Activated CD4-positive, alpha-beta T cell treated with anti-CD3 and anti-CD28 coated beads, Interleukin-2, Interleukin-6, amounts not matched to agents 100 ng/mL and 50 ng/mL, durations not matched to agents 16 hours and 8 hours (primary cell): Measurements from ENCODE around the gene ANTKMT.
"Not testable (repeated sequence)": the region's sequence is repeated elsewhere in the genome, so short reads cannot be mapped to it uniquely, and the experiment has no call there.

Experiments
- DNase-seq: peaks from one replicate; pipeline ENCODE4 v3.0.0-alpha.2; 2020

The ANTKMT gene

DNA sequence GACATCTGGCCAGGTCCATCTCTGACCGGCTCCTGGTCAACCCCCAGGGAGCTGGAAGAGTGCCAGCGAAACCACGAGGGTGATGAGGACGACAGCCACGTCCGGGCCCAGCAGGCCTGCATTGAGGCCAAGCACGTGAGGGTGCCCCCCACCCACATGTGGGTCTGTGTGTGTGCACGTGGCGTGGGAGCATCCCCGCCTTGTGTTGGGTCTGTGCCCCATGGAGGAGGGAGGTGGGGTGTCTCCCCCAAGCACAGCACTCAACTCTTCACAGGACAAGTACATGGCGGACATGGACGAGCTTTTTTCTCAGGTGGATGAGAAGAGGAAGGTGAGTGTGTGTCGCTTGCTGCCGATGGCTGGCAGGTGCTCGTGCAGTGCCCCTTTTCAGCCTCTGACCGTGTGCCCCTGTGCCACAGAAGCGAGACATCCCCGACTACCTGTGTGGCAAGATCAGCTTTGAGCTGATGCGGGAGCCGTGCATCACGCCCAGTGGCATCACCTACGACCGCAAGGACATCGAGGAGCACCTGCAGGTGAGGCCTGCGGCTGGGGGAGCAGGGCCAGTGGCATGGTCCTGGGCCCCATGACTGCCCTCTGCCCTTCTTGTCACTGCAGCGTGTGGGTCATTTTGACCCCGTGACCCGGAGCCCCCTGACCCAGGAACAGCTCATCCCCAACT is 39.1 kb upstream of the ANTKMT start:
- no peak for DNase-seq

GRCh38 chr16:682493-683395 is 38.2 kb upstream of the ANTKMT start:
- no peak for DNase-seq

GRCh38 chr16:683396-684070 is 37.4 kb upstream of the ANTKMT start:
- DNase-seq: peak; percentile 24

DNA sequence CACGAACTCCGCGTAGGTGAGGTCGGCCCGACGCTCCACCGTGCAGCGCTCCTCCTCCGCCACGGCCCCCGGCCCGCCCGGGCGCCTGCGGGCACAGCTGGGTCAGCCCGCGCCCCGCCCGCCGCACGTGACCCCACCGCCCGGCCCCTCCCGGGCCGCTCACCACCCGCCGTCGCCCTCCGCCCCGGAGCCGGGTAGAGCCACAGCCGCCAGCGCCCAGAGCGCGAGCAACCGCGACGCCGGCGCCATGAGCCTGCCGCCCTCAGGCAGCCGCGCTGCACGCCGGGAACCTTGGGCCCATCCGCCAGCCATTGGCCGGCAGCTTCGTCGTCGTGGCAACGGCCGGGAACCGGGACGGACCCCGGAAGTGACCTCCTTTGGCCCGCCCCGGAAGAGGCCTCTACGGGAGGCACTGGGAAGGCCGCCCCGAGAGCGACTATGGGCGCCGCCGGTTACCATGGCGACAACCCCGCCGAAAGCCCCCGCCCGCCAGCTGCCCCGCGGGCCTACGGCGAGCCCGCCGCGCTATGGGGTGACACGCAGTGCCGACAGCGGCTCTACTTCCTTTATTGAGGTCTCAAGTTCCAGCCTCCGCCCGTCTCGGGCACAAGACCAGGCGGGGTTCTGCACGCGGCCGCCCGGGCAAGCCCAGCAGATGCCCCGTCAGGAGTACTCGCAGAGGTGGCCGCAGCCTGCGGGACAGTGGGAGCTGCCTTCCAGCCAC is 36.7 kb upstream of the ANTKMT start, which contains the start of gene JMJD8:
TSS of gene JMJD8 (minus strand) at position 264 of the 724 bp plus-strand sequence. CDS start at position 249, 15 bp downstream.
- DNase-seq: peak; percentile 98

DNA sequence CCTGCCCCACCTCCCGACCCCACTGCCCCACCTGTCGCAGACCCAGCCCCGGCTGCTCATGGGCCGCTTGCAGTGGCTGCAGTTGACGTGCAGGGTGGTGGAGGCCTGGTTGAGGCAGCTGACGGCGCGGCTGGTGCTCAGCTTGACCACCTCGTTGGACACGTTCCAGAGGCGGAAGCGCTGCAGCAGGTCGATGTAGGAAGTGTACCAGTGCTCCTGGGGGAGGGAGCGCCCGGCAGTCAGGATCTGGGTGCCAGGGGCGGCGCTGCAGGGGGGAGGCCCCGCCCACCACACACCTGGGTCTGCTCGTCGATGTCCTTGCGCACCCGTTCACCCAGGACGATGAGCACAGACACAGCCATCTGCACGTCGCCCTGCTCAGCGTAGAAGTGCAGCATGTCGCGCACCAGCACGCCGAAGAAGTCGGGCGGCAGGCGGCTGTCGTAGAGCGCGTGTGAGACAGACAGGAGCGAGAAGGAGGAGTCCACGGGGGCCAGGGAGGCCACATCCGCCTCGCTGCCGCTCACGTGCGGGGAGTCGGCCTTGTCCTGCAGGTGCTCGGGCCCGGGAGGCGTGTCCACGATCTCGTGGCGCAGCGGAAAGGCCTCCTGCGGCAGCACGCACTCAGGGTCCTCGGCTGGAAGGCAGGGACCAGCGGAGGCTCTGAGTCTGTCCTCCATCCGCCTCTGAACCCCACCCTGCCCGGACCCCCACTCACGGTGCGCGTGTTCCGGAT is 35.8 kb upstream of the ANTKMT start:
- DNase-seq: no peak

GRCh38 chr16:685967-686366 is 35.0 kb upstream of the ANTKMT start:
- DNase-seq: peak; percentile 34

DNA sequence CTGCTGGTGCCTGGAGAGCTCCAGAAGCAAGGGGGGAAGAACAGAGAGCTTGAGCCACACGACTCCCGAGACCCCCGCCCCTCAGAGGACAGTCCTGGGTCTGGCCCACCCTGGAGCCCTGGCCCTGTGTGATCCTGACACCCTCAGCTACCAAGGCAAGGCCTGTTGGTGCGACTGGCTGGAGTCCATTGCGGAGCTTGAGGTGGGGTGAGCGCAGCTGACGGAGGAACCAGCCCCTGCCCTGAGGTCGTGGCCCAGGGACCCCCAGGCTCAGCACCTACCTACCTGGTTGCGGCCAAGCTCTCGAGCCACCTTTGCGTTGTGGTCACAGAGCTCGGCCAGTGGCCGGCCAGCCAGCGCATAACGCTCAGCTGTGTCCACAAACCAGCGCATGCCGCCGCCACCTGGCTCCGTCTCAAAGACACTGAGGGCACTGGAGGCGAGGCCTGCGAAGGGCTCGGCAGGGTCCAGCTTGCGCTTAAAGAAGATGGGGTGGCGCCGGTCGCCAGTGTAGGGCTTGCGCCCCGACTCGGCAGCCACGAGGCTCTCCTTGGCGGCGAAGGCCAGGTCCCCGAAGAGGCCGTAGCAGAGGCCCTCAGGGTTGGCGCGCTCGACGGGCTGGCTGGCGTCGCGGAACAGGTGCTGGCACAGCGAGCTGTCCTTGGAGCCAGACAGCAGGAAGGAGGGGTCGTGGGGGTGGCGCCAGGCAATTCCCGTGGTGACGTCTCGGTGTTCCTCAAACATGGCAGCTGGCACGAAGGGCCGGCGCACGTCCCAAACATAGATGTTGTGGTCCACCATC is 34.3 kb upstream of the ANTKMT start:
- no peak for DNase-seq

DNA sequence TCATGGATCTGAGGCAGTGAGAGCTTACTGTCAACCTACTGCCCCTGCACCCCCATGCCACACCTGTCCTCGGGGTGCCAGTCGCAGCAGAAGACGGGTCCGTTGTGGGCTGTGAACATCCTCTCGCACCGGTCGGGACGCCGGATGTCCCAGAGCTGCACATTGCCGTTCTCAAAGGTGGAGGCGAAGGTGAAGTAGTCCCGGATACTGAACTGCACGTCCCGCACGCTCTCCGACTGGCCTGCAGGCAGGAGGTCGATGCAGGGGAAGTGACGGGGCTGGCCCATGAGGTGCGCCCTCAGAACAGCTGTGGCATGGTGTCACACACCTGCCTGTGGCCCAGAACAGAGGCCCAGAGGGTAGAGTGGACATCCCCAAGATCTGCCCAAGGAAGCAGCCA is 33.4 kb upstream of the ANTKMT start:
- no peak for DNase-seq

DNA sequence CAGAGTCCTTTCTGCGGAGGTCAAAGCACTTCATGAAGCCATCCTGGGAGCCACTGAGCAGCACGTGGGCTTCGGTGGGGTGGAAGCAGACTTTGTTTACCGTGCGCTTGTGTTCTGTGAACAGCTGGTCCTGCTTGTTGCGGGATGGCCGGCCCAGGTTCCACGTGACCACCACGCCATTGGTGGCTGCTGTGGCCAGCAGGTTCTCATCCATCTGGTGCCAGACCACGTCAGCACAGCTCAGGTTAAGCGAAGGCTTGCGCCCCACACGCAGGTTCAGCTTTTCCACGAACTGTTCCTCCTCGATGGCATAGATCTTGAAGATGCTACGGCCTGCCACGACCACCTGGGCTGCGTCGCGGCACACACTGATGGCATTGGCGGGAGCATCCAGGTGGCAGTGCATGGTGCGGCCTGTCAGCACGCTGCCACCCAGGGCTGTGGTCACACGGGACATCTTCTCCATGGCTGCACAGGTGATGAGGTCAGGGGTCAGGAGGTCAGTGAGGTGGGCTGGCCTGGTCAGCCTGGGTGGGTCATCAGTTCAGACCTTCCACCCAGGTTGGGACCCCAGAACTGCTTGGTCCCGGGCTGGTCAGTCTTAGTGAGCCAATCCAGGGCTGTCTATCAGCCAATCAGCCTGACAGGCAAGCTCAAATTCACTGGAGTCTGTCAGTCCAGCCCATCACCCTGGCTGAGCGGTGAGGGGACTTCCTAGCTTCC is 31.6 kb upstream of the ANTKMT start:
- DNase-seq: no peak

DNA sequence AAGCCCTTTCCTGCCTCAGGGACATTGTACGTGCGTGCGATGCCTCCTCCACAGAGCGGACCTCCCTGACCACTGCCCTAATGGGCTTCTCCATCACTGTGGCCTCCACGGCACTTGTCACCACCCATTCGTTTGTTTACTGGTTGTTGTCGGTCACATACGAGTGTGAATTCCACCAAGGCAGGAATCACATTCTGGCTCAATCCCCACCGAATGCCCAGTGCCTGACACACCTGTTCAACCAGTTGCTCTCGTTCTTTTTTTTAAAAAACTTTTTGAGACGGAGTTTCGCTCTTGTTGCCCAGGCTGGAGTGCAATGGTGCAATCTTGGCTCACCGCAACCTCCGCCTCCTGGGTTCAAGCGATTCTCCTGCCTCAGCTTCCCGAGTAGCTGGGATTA is 29.7 kb upstream of the ANTKMT start:
- not testable (repeated sequence) for DNase-seq

DNA sequence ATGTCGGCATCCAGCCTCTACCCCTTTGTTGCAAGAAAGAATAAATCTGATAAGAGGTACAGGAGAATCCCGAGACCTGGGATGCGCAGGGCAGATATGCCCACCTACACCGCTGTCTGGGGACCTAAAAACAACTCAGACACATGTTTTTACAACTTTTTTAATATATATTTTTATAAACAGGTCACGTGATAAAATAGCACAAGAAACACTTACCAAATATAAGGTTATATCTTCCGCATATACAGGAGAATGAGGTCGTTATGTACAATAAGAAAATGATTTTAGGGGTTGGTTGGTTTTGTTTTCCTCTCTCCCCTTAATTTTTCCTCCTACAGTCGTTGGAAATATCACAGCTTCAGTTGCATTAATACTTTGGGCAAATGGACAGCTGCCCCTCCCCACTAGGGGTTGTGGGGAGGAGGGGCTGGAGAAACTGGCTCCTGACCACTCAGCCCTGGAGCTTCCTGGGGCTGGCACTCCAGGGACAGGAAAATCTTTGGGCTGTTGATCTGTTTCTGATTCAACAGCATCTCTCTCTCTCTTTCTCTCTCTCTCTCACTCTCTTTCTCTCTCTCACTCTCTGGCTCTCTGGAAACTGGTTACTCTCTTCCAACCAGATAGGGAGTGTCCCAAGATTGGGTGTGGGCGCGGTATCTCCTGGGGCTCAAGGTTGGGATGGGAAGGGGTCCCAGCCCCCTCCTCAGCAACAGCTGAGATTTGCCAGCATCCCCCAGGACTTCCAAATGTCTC is 28.4 kb upstream of the ANTKMT start:
- no peak for DNase-seq

- no peak for DNase-seq
These were observed 27.6 kb upstream of the ANTKMT start for GRCh38 chr16:693364-693763.

DNA sequence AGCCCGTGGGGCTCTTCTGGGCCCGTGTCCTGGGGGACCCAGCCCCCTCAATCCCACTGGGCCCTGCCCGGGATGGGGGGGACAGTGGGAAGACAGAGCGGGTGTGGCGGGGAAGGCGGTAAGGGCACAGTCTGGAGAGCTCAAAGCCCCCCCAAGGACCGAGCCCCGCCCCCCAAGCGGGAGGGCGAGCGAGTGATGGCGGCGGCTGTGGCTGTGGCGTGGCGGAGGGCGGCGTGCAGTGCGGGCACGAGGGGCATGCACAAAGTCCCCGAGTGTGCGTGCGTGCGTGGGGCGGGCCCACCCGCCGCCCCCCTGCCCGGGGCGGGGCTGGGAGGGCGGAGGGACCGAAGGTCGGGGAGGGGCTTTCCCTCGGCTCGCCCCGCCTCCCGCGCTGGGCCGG is 27.2 kb upstream of the ANTKMT start:
- no peak for DNase-seq

DNA sequence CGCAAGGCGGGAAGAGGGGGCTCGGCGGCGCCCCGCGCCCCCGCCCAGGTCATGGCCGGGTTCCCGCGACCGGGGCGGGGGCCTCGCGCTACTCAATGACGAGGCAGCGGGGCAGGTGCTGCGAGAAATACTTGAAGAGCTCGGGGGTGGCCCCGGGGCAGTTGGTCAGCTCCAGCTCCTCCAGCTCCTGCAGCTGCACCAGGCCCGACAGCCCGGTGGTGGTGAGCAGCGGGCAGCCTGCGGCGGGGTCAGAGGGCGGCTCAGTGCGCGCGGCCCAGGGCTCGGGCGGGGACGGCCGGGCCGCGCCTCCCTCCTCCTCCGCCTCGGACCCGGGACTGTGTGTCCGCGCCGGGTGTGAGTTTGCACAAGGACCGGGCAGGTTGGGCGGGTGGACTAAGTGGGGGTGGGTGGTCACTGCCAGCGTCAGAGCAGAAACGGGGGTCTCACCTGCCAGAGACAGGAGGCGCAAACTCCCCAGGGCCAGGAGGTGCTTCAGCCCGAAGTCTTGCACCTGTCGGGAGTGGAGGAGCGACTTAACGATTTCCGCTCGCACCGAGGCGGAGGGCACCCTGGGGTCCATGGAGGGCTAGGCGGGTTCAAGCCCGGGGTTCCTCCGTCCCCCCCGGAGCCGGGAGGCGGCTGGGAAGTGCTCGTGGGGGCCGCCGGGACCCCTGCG is 26.6 kb upstream of the ANTKMT start:
- DNase-seq: no peak

DNA sequence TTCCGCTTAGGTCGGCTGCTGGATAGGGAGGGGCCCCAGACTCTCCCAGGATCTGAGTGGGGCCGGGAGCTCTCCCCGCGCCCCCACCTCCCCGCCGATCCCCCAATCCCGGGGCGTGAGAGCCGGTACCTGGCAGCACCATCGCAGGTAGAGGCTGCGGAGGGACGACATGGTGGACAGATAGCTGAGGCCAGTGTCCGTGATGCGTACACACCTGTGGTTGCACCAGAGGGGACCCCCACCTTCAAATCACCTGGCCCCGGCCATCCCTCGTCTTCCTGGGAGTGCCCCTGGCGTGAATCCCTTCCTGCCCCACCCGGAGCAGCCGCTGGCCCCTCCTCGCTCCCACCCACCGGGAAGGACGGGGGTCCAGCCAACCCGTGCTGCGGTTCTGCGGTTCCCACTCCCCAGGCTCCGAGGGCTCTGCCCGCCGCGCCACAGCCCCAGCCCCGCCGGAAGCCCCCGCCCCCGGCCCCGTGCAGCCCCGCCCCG is 26.0 kb upstream of the ANTKMT start:
- DNase-seq: no peak

DNA sequence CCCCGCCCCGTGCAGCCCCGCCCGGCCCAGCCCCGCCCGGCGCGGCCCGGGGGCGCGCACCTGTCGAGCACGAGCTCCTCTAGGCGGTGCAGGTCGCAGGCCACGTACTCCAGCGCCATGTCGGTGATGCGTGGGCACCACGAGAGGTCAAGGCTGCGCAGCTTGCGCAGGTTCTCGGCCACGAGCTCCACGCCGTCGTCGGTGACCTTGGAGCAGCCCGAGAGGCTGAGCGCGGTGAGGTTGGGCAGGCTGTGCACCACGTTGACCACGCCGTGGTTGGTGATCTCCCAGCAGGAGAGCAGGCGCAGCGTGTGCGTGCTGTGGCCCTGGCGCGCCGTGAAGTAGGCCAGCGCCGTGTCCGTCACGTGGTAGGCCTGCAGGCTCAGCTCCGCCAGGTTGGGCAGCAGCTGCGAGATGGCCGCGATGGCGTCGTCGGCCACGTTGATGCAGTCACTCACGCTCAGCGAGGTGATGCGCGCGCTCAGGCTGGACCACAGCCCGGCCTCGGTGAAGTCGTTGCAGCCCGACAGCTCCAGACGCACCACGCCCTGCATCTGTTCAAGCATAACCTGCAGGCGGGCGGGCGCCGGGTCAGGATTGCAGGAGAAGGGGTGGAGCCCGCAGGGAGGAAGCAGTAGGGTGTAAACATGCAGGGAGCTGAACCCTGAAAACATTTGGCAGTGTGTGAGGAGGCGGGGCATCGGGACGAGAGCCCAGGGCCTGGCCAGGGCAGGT is 25.4 kb upstream of the ANTKMT start:
- peak; percentile 78 for DNase-seq

- no peak for DNase-seq
These were observed 21.9 kb upstream of the ANTKMT start for GRCh38 chr16:698911-699671.
